HG02852 (cell line): Measurements from ENCODE around the gene EEPD1.
"Not testable (repeated sequence)": the region's sequence is repeated elsewhere in the genome, so short reads cannot be mapped to it uniquely, and the experiment has no call there.

ENCODE experiments used
- ATAC-seq: cut with Tn5 transposase; IDR thresholded peaks from one replicate; pipeline ENCODE4 v1.9.1; 2021; ENCODE audit warnings: mild to moderate bottlenecking, moderate library complexity; ENCODE audit not compliant: unreplicated experiment

EEPD1 gene

DNA sequence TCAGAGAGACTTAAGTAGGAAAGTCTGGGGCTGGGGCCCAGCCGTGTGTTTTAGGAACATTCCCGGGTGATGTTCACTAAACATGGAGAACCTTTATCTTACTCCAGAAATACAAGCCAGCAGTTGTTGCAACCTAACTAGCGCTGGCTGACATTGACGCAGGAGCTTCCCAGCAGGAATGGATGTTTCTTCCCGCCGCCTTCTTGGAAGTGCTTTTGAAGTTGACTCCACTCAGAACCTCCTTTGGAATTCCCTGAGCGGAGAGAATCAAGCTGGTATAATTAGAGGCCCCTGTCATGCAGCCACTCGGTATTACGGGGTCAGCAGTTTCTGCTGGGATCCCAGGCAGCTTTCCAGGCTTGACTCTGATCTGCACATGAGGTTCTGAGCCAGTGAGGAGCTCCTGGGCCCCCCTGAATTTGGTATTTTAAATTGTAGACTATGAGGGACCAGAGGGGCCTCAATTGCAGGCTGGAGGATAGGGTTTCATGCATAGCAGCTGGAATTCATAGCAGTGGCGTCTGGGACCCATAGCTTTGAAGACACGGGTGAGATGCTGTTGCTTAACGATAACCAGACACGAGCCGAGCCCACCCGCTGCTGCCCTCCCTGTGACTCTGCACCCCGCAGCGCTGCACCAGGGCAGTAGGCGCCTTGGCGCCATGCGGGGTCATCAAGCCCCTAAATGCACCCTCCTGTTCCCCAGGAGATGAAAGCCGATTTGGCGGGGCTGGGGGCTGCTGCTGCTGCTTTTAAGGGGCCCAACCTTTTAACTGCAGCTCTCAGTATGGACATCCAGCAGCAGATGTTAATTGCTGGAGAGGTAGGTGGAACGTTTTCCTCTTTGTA is 61.8 kb downstream of the EEPD1 start:
- ATAC-seq: no peak

DNA sequence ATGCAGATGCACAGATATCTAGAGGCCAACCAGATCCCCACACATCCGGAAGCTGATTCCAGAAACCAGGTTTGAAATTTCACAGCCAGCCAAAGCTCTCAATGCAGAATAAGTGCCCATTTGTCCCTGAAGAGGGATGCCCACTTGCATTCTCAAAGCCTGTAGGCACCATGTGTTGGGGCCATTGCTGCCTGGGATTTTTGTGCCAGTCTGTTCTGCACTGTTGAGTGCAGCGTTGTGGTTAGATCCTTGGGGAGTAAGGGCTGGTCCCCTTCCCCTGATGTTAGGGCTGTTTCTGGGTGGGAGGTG is 62.4 kb downstream of the EEPD1 start:
- no peak for ATAC-seq

DNA sequence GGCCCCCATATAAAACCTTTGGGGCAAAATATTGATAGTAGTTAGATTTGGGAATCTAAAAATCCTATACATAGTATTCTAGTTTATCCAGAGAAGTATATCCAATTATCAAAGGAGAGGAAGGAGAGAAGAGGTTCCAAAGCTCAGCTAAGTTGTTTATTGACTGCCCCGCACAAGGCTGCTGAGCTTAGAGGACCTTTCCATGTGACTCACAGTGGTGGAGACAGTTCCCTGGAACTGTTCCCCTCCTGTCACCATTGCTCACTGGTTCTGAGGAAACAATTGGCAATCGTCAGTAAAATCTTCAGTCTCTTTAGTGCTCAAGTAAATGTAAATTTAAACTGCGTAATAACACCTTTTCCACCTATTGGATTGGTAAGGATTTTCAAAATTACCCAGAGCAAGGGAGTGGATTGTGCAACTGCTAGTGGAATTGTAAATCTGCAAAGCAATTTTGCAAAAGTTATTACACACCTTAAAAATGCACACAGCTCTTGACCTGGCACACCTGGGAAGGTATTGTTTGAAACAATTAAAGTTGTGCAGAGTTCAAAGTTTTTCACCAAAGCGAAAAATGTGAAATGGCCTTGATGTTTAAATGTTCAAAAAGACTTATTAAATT is 63.1 kb downstream of the EEPD1 start:
- ATAC-seq: no peak

GRCh38 chr7:36217211-36217960 is 64.3 kb downstream of the EEPD1 start:
- no peak for ATAC-seq

DNA sequence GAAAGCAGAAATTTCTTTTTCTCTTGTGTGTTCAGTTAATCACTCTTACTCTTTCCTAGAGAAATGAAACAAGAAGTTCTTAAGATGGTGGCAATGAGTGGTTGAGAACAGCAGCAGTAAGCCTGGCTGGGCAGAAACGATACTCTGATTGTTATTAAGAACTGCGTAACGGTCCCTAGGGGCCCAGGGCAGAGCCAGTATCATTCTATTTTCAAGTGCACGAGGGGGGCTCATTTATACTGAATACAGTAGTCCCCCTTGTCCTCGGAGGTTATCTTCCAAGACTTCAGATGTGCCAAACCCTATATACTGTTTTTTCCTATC is 64.9 kb downstream of the EEPD1 start:
- ATAC-seq: no peak

GRCh38 chr7:36219429-36219828 is 66.4 kb downstream of the EEPD1 start:
- no peak for ATAC-seq

DNA sequence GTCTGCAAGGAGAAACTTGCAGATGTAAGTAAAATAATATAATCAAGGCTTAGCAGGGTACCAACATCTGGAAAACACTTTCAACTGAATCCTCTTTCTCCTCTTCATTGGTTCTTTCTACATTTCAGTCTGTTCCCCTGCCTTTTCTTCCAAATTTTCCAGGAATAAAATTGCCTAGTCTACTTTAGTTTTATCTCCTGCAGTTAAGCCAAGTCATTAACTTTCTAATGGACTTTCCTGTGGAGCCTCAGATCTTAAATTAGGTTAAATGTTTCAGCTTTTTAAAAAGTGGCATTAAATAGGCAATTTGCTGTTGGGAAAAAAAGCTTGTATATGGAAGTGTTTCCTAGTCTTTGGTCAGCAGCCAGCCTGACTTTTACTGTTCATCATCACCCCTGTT is 70.8 kb downstream of the EEPD1 start:
- ATAC-seq: no peak

GRCh38 chr7:36224934-36225858 is 72.1 kb downstream of the EEPD1 start:
- ATAC-seq: no peak

GRCh38 chr7:36226151-36226550 is 73.1 kb downstream of the EEPD1 start:
- no peak for ATAC-seq

GRCh38 chr7:36227223-36227622 is 74.2 kb downstream of the EEPD1 start:
- no peak for ATAC-seq

DNA sequence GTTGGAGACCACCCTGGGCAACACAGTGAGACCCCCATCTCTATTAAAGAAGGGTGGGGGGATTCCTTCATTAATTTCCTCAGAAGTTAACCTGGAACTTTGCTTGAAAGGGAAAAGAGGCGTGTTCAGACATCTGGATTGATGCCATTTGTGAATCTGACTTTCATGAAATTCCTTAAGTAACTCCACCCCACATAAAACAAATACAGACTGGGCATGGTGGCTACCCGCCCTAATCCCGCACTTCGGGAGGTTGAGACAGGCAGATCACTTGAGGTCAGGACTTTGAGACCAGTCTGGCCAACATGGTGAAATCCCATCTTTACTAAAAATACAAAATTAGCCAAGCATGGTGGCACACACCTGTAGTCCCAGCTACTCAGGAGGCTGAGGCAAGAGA is 75.0 kb downstream of the EEPD1 start:
- ATAC-seq: no peak

DNA sequence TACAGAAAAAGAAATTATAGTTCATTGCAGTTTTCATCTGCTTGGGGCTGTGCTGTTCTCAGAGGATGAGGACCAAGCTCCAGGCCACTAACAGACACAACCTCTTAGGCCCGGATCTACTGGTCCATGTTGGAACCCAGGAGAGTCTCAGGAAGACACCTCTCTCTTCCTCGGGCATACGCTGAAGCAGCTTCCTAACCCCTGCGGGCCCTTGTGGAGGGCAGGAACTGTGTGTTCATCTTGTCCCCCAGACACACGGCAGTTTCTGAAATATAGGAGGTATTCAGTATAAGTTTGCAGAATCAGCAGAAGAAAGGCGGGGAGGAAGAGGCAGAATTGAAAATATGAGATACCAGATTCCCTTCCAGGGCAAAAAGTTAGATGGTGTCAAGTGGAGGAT is 78.4 kb downstream of the EEPD1 start:
- ATAC-seq: no peak

DNA sequence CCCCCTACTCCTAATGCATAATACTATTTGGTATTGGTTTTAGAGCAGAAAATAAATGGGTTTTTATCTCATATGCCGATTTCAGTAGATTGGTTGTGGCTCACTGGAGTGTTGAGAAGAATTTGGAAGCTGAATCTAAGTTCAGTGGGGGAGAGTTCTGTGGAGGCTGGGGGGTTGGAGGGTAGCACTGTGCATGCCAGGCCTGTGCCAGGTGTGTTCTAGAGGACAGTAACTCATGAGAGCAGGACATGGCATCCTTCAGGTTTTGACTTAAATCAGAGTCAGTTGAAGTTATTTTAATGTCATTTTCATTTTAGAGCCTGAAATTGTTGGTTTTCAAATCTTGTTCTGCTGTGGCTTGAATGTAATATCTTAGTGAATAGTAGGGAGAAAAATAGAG is 79.5 kb downstream of the EEPD1 start:
- no peak for ATAC-seq

- ATAC-seq: no peak
Measured at GRCh38 chr7:36232971-36233550, 80.0 kb downstream of the EEPD1 start.

- no peak for ATAC-seq
Measured at GRCh38 chr7:36236073-36236472, 83.0 kb downstream of the EEPD1 start.

DNA sequence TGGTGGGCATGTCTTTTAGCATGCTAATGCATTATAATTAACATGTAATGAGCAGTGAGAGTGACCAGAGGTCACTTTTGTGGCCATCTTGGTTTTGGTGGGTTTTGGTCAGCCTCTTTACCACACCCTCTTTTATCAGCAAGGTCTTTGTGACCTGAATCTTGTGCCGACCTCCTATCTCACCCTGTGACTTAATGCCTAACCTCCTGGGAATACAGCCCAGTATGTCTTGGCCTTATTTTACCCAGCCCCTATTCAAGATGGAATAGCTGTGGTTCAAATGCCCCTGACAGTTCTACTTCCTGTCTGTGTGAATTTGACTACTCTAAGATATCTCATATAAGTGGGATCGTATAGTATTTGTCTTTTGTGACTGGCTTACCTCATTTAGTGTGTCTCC is 85.1 kb downstream of the EEPD1 start:
- ATAC-seq: no peak

- ATAC-seq: not testable (repeated sequence)
Measured at GRCh38 chr7:36243356-36243755, 90.3 kb downstream of the EEPD1 start.

- not testable (repeated sequence) for ATAC-seq
Measured at GRCh38 chr7:36244001-36244400, 90.9 kb downstream of the EEPD1 start.

GRCh38 chr7:36244429-36244828 is 91.4 kb downstream of the EEPD1 start:
- ATAC-seq: no peak

DNA sequence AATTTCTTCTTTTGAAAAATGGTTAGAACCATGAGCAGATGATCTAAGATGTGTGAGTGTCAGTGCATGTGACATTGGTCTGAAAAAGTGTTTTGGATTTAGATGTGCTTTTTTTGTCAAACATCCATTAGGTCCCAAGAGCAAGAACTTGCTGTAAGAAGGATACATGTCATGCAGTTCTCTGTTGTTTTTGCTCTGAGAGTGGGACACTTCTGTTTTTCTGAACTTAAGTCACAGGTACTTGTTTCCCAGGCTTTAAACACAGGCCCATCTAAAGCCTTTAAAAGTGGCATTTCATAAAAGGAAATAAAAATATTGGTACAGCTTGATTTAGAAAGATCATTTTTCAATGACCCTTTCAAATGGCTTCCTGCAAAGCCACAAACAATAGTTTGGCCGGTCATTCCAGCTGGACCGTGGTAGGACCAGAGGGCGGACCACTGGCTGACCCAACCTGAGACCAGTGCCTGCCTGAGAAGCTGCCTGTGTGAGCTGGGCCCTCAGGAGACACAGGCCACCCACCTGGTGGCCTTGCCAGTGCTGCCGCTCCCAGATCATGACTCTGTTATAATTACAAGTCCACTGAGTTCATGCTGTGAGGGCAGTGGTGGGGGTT is 92.7 kb downstream of the EEPD1 start:
- ATAC-seq: no peak
